K562 (cell line): ENCODE data around the gene NFKBIA. TPM values are rescaled to one million over a fixed set of nuclear protein-coding genes. Genes with fewer than 3 reads are reported as not detected.

ENCODE experiments used
- BCL6 ChIP-seq: fragments of 250-450 bp; sonication (Bioruptor Pico); IDR thresholded peaks from 2 replicates; pipeline ENCODE4 v1.4.0; 2020
- C11orf30 ChIP-seq: fragments of 450-650 bp; IDR thresholded peaks from 2 replicates; pipeline ENCODE4 v1.6.1; 2016; ENCODE audit warnings: low read depth, mild to moderate bottlenecking
- MEF2A ChIP-seq: IDR thresholded peaks from 2 replicates; pipeline ENCODE4 v1.6.1; 2011; ENCODE audit warnings: low read depth, mild to moderate bottlenecking, low read length, moderate library complexity; ENCODE audit not compliant: control insufficient read depth
- NFE2L1 ChIP-seq: fragments of 450-650 bp; IDR thresholded peaks from 2 replicates; pipeline ENCODE4 v1.6.1; 2016; ENCODE audit warnings: missing genetic modification characterization, low read depth, mild to moderate bottlenecking, missing compliant biosample characterization, moderate library complexity, borderline replicate concordance
- RCOR1 ChIP-seq, 2 experiments: IDR thresholded peaks; 2 replicates each; pipeline ENCODE4 v1.6.1; 2012; ENCODE audit warnings: low read depth in 2 of 2, low read length in 2 of 2, borderline replicate concordance in 1 of 2, improper control_type of control experiment in 1 of 2
- SMARCB1 ChIP-seq: IDR thresholded peaks from 2 replicates; pipeline ENCODE4 v1.6.1; 2011; ENCODE audit warnings: improper control_type of control experiment, low read depth; ENCODE audit not compliant: insufficient read length
- TCF7L2 ChIP-seq: fragments of 150-350 bp; IDR thresholded peaks from 2 replicates; pipeline ENCODE4 v1.6.1; 2016; ENCODE audit warnings: low read depth, mild to moderate bottlenecking, low read length, moderate library complexity
- TEAD2 ChIP-seq: fragments of 450-650 bp; IDR thresholded peaks from 2 replicates; pipeline ENCODE4 v1.6.1; 2016; ENCODE audit warnings: missing genetic modification characterization, control low read depth, missing compliant biosample characterization
- ZNF384 ChIP-seq: IDR thresholded peaks from 2 replicates; pipeline ENCODE4 v1.6.1; 2012; ENCODE audit warnings: low read depth, low read length, improper control_type of control experiment
- ZNF436 ChIP-seq: fragments of 250-450, 450-650 bp; sonication (Bioruptor Pico); formaldehyde crosslinking; IDR thresholded peaks from 2 replicates; pipeline ENCODE4 v1.7.0; 2020; ENCODE audit warnings: mild to moderate bottlenecking
- polyA plus RNA-seq, 8 experiments: library from polyadenylated mRNA; depleted of rRNA in 4 of 8; stranded (reverse) in 5 of 8; unstranded in 3 of 8; fragments of >200 nt; fragmentation: Nextera tagmentation in 2 of 8; fragmentation: Illumina TruSeq in 1 of 8; extraction: Ambion mirVana in 2 of 8; extraction: Trizol in 1 of 8; gene quantifications; 2 replicates each; pipeline versions ENCODE4 v1.2.1 to v1.2.3, GENCODE V29; 2011 to 2014; ENCODE audit warnings: inconsistent platforms in 1 of 8, missing spikeins in 1 of 8
- total RNA-seq, 7 experiments: library from RNA; depleted of rRNA in 6 of 7; stranded (reverse); fragments of >200 nt in 6 of 7; fragmentation: Illumina TruSeq in 2 of 7; extraction: Trizol in 2 of 7; gene quantifications; 2 replicates each; pipeline versions ENCODE4 v1.2.1 to v1.2.3, GENCODE V29; 2011 to 2021; ENCODE audit warnings: low replicate concordance in 1 of 7
- TF ChIP-seq, protein P1 (sequence below), 3 experiments: fragments of 200-800 bp in 1 of 3; fragments of 250-450 bp in 1 of 3; fragments of 450-650 bp in 1 of 3; sonication (Bioruptor Pico) in 1 of 3; sonication (Bioruptor generic) in 1 of 3; formaldehyde crosslinking in 1 of 3; IDR thresholded peaks; 2 replicates each; pipeline versions ENCODE4 v1.6.1 to v1.8.0; 2016 to 2022; ENCODE audit warnings: mild to moderate bottlenecking in 2 of 3, missing genetic modification characterization in 2 of 3, missing compliant biosample characterization in 1 of 3, moderate library complexity in 1 of 3
- TF ChIP-seq, protein P2 (sequence below): fragments of 450-650 bp; IDR thresholded peaks from 2 replicates; pipeline ENCODE4 v1.6.1; 2016; ENCODE audit warnings: missing biosample characterization, missing genetic modification characterization
- TF ChIP-seq, protein P3 (sequence below), 2 experiments: fragments of 450-650 bp; IDR thresholded peaks; 2 replicates each; pipeline ENCODE4 v1.6.1; 2016; ENCODE audit warnings: mild to moderate bottlenecking in 2 of 2, borderline replicate concordance in 1 of 2, low read depth in 1 of 2, moderate library complexity in 1 of 2

Gene NFKBIA
- total and polyA plus RNA-seq, 9 of the 15 experiments (the other 6 are each of a cell fraction or from before 2014, with no cell fraction given) = 6.9 to 31.8 (median 18.2) TPM

DNA sequence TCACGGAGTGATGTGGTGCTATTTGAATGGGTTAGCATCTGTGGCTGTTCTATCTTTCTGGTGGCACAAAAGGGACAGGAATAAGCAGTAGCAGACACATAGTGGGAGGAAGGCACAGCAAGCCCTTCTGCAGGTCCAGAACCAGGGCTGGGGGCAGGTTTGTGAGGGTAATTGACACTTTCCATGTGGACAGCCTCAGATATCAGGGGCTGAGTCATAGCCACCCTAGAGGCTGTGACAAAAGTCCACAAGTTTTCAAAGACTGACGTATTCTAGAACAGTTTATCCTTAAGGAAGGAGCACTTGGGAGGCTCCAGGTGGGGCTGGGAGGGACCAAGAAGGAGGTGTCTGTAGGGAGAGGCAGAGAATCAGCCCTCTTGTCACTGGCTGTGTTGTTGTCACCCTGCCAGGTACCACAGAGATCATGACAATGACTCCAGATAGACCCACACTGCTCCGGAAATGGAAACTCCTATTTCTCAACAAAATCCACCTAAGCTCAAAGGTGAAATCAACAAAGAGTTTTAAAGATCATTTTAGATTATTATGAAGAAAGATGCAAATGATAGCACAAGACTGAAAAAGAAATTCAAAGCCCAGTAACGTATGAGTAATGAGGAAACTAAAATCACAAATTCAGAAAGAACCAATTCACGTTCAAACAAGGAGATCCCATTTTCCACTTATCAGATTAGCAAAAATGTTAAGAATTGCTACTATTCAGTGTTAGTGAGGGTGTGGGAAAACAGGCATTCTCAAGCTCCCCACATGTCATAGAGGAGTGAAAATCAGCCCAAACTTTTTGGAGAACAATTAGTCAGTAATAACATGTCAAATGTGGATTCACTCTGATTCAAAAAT is 48.3 kb downstream of the NFKBIA start (continued):
- TF ChIP-seq, protein P1, sequence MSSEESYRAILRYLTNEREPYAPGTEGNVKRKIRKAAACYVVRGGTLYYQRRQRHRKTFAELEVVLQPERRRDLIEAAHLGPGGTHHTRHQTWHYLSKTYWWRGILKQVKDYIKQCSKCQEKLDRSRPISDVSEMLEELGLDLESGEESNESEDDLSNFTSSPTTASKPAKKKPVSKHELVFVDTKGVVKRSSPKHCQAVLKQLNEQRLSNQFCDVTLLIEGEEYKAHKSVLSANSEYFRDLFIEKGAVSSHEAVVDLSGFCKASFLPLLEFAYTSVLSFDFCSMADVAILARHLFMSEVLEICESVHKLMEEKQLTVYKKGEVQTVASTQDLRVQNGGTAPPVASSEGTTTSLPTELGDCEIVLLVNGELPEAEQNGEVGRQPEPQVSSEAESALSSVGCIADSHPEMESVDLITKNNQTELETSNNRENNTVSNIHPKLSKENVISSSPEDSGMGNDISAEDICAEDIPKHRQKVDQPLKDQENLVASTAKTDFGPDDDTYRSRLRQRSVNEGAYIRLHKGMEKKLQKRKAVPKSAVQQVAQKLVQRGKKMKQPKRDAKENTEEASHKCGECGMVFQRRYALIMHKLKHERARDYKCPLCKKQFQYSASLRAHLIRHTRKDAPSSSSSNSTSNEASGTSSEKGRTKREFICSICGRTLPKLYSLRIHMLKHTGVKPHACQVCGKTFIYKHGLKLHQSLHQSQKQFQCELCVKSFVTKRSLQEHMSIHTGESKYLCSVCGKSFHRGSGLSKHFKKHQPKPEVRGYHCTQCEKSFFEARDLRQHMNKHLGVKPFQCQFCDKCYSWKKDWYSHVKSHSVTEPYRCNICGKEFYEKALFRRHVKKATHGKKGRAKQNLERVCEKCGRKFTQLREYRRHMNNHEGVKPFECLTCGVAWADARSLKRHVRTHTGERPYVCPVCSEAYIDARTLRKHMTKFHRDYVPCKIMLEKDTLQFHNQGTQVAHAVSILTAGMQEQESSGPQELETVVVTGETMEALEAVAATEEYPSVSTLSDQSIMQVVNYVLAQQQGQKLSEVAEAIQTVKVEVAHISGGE (CRISPR knock-in tag; IDR thresholded peaks at IDR 0.05) = no peak
- no peak; a peak in 1 of 4 replicates for TF ChIP-seq RCOR1 (IDR thresholded peaks at IDR 0.05; ENCODE audit: borderline replicate concordance in 1 of 2, low read depth in 2 of 2, low read length in 2 of 2)
- no peak for TF ChIP-seq BCL6
- no peak for TF ChIP-seq TCF7L2
- TF ChIP-seq NFE2L1 (tag) = no peak
- TF ChIP-seq MEF2A = no peak
- no peak for TF ChIP-seq TEAD2 (tag)
- no peak for TF ChIP-seq ZNF436 (CRISPR knock-in tag)
- TF ChIP-seq, protein P2, sequence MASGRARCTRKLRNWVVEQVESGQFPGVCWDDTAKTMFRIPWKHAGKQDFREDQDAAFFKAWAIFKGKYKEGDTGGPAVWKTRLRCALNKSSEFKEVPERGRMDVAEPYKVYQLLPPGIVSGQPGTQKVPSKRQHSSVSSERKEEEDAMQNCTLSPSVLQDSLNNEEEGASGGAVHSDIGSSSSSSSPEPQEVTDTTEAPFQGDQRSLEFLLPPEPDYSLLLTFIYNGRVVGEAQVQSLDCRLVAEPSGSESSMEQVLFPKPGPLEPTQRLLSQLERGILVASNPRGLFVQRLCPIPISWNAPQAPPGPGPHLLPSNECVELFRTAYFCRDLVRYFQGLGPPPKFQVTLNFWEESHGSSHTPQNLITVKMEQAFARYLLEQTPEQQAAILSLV (tag) = no peak
- no peak for TF ChIP-seq ZNF384
- 0 out of 2 replicates have a peak, but pooled peaks have one; percentile 10 for TF ChIP-seq C11orf30
- TF ChIP-seq SMARCB1 = no peak
- TF ChIP-seq, protein P3, sequence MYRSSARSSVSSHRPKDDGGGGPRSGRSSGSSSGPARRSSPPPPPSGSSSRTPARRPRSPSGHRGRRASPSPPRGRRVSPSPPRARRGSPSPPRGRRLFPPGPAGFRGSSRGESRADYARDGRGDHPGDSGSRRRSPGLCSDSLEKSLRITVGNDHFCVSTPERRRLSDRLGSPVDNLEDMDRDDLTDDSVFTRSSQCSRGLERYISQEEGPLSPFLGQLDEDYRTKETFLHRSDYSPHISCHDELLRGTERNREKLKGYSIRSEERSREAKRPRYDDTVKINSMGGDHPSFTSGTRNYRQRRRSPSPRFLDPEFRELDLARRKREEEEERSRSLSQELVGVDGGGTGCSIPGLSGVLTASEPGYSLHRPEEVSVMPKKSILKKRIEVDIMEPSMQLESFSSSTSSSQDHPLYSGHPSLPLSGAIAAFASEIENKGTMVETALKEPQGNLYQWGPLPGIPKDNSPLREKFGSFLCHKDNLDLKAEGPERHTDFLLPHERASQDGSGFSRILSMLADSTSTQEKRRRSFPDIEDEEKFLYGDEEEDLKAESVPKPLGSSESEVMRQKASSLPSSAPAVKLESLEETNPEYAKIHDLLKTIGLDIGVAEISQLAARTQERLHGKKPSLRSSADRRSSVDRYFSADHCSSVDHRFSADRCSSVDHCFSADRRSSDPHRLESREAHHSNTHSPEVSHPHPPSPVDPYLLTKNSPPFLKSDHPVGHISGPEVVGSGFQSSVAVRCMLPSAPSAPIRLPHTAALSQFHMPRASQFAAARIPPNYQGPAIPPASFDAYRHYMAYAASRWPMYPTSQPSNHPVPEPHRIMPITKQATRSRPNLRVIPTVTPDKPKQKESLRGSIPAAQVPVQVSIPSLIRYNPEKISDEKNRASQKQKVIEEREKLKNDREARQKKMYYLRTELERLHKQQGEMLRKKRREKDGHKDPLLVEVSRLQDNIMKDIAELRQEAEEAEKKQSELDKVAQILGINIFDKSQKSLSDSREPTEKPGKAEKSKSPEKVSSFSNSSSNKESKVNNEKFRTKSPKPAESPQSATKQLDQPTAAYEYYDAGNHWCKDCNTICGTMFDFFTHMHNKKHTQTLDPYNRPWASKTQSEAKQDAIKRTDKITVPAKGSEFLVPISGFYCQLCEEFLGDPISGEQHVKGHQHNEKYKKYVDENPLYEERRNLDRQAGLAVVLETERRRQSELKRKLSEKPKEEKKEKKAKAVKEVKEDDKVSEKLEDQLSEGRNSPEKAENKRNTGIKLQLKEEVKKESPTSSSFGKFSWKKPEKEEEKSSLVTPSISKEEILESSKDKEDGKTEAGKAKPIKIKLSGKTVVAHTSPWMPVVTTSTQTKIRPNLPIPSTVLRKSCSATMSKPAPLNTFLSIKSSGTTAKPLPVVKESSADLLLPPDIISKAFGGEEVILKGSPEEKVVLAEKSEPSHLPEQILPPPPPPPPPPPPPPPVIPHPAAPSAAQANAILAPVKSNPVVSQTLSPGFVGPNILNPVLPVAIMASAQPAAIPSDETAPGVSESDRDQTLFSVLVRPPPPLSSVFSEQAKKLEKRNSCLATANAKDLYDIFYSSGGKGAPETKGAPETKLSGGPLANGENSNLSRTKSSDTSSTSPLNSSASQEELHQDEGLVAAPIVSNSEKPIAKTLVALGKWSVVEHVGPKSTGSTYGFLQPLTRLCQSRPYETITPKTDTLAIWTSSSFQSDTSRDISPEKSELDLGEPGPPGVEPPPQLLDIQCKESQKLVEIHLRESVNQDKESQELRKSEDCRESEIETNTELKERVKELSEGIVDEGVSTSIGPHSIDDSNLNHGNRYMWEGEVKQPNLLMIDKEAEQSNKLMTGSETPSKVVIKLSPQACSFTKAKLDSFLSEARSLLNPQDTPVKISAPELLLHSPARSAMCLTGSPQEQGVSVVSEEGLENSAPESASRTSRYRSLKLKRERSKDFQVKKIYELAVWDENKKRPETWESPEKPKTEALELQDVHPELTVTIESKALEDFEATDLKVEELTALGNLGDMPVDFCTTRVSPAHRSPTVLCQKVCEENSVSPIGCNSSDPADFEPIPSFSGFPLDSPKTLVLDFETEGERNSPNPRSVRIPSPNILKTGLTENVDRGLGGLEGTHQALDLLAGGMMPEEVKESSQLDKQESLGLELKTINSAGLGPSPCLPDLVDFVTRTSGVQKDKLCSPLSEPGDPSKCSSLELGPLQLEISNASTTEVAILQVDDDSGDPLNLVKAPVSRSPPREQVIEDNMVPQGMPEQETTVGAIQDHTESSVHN (IDR thresholded peaks at IDR 0.05; ENCODE audit: borderline replicate concordance in 1 of 2, low read depth in 1 of 2) = no peak
